Tibial artery (tissue), 4 donors: ENCODE measurements around the gene RASAL2.
"Not testable (repeated sequence)": the region's sequence is repeated elsewhere in the genome, so short reads cannot be mapped to it uniquely, and the experiment has no call there.

Experiments
- DNase-seq, 2 donors: peaks; one replicate each; pipeline ENCODE4 v3.0.0-alpha.2; 2019
- H3K27ac ChIP-seq, 2 donors: fragments of 200-600 bp; sonication (generic) in 1 of 2; 1 replicate in 1 of 2; 2 replicates in 1 of 2; pipeline ENCODE4 v1.5.1; 2018 to 2019; ENCODE audit warnings: mild to moderate bottlenecking in 1 of 2
- H3K27me3 ChIP-seq, 2 donors: fragments of 200-600 bp; sonication (generic) in 1 of 2; one replicate each; pipeline versions ENCODE4 v1.5.1 to v1.6.0; 2016 to 2019
- H3K36me3 ChIP-seq, 3 donors: fragments of 200-600 bp; sonication (generic) in 2 of 3; one replicate each; pipeline ENCODE4 v1.5.1; 2016 to 2019; ENCODE audit warnings: mild to moderate bottlenecking in 2 of 3
- H3K4me1 ChIP-seq, 4 donors: fragments of 200-600 bp; sonication (generic) in 2 of 4; 1 replicate in 3 of 4; 2 replicates in 1 of 4; pipeline ENCODE4 v1.5.1; 2016 to 2019
- H3K4me3 ChIP-seq, 2 donors: fragments of 200-600 bp; sonication (generic) in 1 of 2; 1 replicate in 1 of 2; 2 replicates in 1 of 2; pipeline ENCODE4 v1.5.1; 2018 to 2019; ENCODE audit warnings: mild to moderate bottlenecking in 2 of 2
- H3K9me3 ChIP-seq, 3 donors: fragments of 200-600 bp; sonication (generic) in 1 of 3; one replicate each; pipeline ENCODE4 v1.5.1; 2016 to 2019
- intact Hi-C: fragments of 100-400 bp; cut with DNase I; formaldehyde crosslinking; loops from one replicate; pipeline ENCODE4 v1.15.0; 2023; ENCODE audit warnings: low total_unique reads
- TF ChIP-seq, protein P1 (sequence below), 2 experiments: fragments of 200-600 bp in 1 of 2; fragments of 450-650 bp in 1 of 2; IDR thresholded peaks; one replicate each; pipeline ENCODE4 v1.5.1; 2017 to 2019; ENCODE audit warnings: antibody characterized with exemption in 2 of 2, mild to moderate bottlenecking in 1 of 2, moderate library complexity in 1 of 2

RASAL2 gene

DNA sequence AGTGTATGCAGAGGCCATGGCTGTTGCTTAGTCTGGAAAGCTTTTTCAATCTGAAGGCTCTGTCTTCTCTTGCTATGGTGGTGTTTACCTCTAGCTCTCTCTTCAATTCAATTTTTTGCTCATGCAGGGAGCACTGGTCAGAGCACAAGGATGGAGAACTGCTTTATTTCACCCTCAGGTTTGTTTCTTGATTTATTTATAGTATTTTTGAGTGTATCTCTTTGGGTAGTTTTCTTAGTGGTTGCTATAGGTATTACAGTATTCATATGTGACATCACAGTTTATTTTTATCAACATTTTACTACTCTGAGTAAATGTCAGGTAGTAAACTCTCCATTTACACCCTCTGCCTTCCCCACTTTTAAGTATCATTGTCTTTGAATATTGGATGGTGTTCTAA, 147.9 kb downstream of the RASAL2 start:
- Histone ChIP-seq H3K27ac (no peak overlapping the region), H3K4me1 (peaks cover 0 to 36% (median 8%) of the 10 kb centered on the region in 4 donors), H3K4me3 (no peak overlapping the region), H3K36me3 (no peaks in the 10 kb centered on the region), H3K27me3 (no peaks in the 10 kb centered on the region), H3K9me3 (no peaks in the 10 kb centered on the region)
- intact Hi-C loops: no loop called here
- TF ChIP-seq, protein P1, sequence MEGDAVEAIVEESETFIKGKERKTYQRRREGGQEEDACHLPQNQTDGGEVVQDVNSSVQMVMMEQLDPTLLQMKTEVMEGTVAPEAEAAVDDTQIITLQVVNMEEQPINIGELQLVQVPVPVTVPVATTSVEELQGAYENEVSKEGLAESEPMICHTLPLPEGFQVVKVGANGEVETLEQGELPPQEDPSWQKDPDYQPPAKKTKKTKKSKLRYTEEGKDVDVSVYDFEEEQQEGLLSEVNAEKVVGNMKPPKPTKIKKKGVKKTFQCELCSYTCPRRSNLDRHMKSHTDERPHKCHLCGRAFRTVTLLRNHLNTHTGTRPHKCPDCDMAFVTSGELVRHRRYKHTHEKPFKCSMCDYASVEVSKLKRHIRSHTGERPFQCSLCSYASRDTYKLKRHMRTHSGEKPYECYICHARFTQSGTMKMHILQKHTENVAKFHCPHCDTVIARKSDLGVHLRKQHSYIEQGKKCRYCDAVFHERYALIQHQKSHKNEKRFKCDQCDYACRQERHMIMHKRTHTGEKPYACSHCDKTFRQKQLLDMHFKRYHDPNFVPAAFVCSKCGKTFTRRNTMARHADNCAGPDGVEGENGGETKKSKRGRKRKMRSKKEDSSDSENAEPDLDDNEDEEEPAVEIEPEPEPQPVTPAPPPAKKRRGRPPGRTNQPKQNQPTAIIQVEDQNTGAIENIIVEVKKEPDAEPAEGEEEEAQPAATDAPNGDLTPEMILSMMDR (IDR thresholded peaks at IDR 0.05): no peak
- no peak for DNase-seq

DNA sequence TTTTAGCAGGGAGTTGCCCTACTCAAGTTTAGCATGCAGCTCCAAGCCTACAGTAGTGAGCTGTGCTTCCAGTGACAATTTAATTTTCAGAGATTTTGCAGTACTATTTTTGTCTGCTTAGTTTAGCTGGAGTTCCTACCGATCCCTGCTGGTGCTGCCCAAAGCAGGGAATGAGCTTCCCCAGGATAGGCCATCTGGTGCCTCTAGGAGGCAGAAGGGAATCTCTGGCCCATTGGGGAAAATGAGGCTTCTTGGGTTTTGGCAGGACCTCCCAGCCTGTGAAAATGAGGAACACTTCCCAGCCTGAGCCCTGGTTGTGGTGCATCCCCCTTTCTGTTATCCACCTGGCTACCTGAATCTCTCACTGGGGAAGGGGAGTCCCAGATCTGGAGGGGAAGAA, 149.2 kb downstream of the RASAL2 start:
- Histone ChIP-seq H3K4me1 (peaks cover 0 to 31% (median 8%) of the 10 kb centered on the region in 4 donors), H3K27me3 (no peaks in the 10 kb centered on the region), H3K36me3 (no peaks in the 10 kb centered on the region), H3K27ac (no peak overlapping the region), H3K9me3 (no peaks in the 10 kb centered on the region), H3K4me3 (no peak overlapping the region)
- intact Hi-C loops: no loop called here
- DNase-seq: no peak
- TF ChIP-seq, protein P1 (IDR thresholded peaks at IDR 0.05): no peak

DNA sequence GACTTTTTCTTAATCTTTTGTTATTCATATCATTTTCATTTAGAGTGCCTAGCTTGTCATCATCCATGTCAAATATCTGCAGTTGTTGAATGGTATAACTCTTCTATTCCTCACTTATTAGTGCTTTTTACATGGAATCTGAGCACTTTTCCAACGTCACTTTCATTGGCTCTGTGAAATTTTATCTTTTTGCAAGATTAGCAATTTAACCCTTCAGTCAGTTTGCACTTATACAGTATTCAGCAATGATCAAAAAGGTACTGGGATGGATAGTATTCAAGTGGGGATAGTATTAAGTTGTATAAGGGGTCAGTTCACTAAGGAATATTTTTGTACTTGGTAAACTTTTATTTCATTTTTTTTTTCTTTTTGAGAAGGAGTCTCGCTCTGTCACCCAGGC, 150.0 kb downstream of the RASAL2 start:
- Histone ChIP-seq H3K27me3 (no peaks in the 10 kb centered on the region), H3K4me3 (no peak overlapping the region), H3K9me3 (peaks cover 0 to 5% (median 0%) of the 10 kb centered on the region in 3 donors), H3K4me1 (peaks cover 0 to 24% (median 7%) of the 10 kb centered on the region in 4 donors), H3K27ac (no peak overlapping the region), H3K36me3 (no peaks in the 10 kb centered on the region)
- DNase-seq: no peak
- TF ChIP-seq, protein P1 (IDR thresholded peaks at IDR 0.05): no peak
- intact Hi-C loops: no loop called here

- H3K27me3 ChIP-seq, H3K27ac ChIP-seq, intact Hi-C loops, H3K4me1 ChIP-seq, DNase-seq, H3K9me3 ChIP-seq, H3K4me3 ChIP-seq, H3K36me3 ChIP-seq: not testable (repeated sequence)
Measured at GRCh38 chr1:178248284-178248683, 154.4 kb downstream of the RASAL2 start.

DNA sequence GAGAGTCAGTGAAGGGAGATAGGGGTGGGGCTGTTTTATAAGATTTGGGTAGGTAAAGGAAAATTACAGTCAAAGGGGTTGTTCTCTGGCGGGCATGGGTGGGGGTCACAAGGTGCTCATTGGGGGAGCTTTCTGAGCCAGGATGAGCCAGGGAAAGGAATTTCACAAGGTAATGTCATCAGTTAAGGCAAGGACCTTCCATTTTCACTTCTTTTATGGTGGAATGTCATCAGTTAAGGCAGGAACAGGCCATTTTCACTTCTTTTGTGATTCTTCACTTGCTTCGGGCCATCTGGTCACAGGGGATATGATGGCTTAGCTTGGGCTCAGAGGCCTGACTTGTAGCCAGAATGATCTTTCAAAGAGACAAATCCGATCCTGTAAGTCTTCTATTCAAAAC, 159.7 kb downstream of the RASAL2 start:
- H3K27ac ChIP-seq: not testable (repeated sequence)

DNA sequence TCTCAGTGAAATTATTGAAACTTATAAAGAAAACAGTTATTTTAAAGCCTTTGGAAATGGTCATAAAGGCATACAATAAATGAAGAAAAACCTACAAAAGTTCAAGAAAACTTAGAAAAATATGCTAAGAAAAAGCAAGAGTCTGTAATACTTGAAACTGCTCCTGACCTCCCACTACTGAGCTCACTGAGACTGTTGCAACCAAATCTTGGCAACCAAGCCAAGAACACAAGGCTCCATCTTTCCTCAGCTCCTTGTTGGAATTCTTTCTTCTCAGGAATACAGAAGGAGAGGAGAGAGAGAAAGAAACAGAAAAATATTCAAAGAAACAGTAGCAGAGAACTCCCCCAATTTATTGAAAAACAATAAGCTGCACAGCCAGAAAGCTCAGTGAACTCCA, 160.5 kb downstream of the RASAL2 start:
- no peak overlapping the region for H3K4me3 ChIP-seq
- TF ChIP-seq, protein P1 (IDR thresholded peaks at IDR 0.05): no peak
- no peaks in the 10 kb centered on the region for H3K4me1 ChIP-seq
- no peaks in the 10 kb centered on the region for H3K27me3 ChIP-seq
- H3K9me3 ChIP-seq: no peaks in the 10 kb centered on the region
- no peak for DNase-seq
- H3K27ac ChIP-seq: no peak overlapping the region
- intact Hi-C loops: no loop called here
- H3K36me3 ChIP-seq: no peaks in the 10 kb centered on the region

More for the DNA sequence above, 159.7 kb downstream of the RASAL2 start:
- DNase-seq, H3K36me3 ChIP-seq, H3K27me3 ChIP-seq, H3K9me3 ChIP-seq, H3K4me3 ChIP-seq, intact Hi-C loops, H3K4me1 ChIP-seq: not testable (repeated sequence)

- H3K9me3 ChIP-seq: no peaks in the 10 kb centered on the region
- DNase-seq: no peak
- intact Hi-C loops: no loop called here
- peaks cover 0 to 30% (median 8%) of the 10 kb centered on the region in 4 donors for H3K4me1 ChIP-seq
- no peaks in the 10 kb centered on the region for H3K27me3 ChIP-seq
- no peaks in the 10 kb centered on the region for H3K36me3 ChIP-seq
- TF ChIP-seq, protein P1 (IDR thresholded peaks at IDR 0.05): no peak
- H3K27ac ChIP-seq: no peak overlapping the region
- H3K4me3 ChIP-seq: no peak overlapping the region
Measured at GRCh38 chr1:178258536-178258935, 164.6 kb downstream of the RASAL2 start.
